Endodermal cell (in vitro differentiated cells): ENCODE data around the gene EOLA2. TPM values are rescaled to one million over a fixed set of nuclear protein-coding genes. Genes with fewer than 3 reads are reported as not detected.
"Not testable (repeated sequence)": the region's sequence is repeated elsewhere in the genome, so short reads cannot be mapped to it uniquely, and the experiment has no call there.

ENCODE experiments used
- DNase-seq: peaks from one replicate; pipeline ENCODE4 v3.0.0-alpha.2; 2017
- H3K27ac ChIP-seq: 2 replicates; pipeline ENCODE4 v1.5.1; 2013; ENCODE audit warnings: mild to moderate bottlenecking, low read depth, low read length, moderate library complexity
- H3K27me3 ChIP-seq: 2 replicates; pipeline ENCODE4 v1.6.1; 2013; ENCODE audit warnings: mild to moderate bottlenecking, low read length, moderate library complexity; ENCODE audit not compliant: insufficient read depth, control insufficient read depth, poor library complexity, severe bottlenecking
- H3K36me3 ChIP-seq: 2 replicates; pipeline ENCODE4 v1.7.0; 2013; ENCODE audit warnings: mild to moderate bottlenecking, low read length, moderate library complexity; ENCODE audit not compliant: control insufficient read depth, insufficient read depth
- H3K4me1 ChIP-seq: one replicate; pipeline ENCODE4 v1.7.0; 2013; ENCODE audit warnings: low read length; ENCODE audit not compliant: control insufficient read depth, insufficient read depth
- H3K4me3 ChIP-seq: 2 replicates; pipeline ENCODE4 v1.5.1; 2013; ENCODE audit warnings: mild to moderate bottlenecking, low read length, moderate library complexity
- H3K9ac ChIP-seq: 2 replicates; pipeline ENCODE4 v1.6.1; 2013; ENCODE audit warnings: mild to moderate bottlenecking, low read length, moderate library complexity; ENCODE audit not compliant: poor library complexity, severe bottlenecking; ENCODE audit errors: extremely low read depth
- H3K9me3 ChIP-seq: 2 replicates; pipeline ENCODE4 v1.6.1; 2013; ENCODE audit warnings: mild to moderate bottlenecking, low read length, moderate library complexity; ENCODE audit not compliant: control insufficient read depth
- H3K27ac Mint-ChIP-seq: 2 replicates; pipeline ENCODE4 v1.8.0; 2020; ENCODE audit warnings: mixed read lengths
- H3K27me3 Mint-ChIP-seq: 2 replicates; pipeline ENCODE4 v1.8.0; 2021; ENCODE audit warnings: mild to moderate bottlenecking, mixed read lengths; ENCODE audit not compliant: insufficient read depth
- H3K36me3 Mint-ChIP-seq: 2 replicates; pipeline ENCODE4 v1.8.0; 2020; ENCODE audit warnings: low read depth, mixed read lengths
- H3K4me1 Mint-ChIP-seq: 2 replicates; pipeline ENCODE4 v1.8.0; 2020; ENCODE audit warnings: mixed read lengths
- H3K4me3 Mint-ChIP-seq: 2 replicates; pipeline ENCODE4 v1.8.0; 2020; ENCODE audit warnings: mild to moderate bottlenecking, moderate library complexity, mixed read lengths
- H3K9me3 Mint-ChIP-seq: 2 replicates; pipeline ENCODE4 v1.8.0; 2020; ENCODE audit warnings: mild to moderate bottlenecking, mixed read lengths
- CTCF ChIP-seq: fragments of 200-600 bp; sonication (generic); conservative IDR thresholded peaks from 2 replicates; pipeline ENCODE4 v1.5.0; 2021; ENCODE audit warnings: antibody characterized with exemption, mild to moderate bottlenecking
- WGBS, 2 experiments: methylation state at CpG; one replicate each; pipeline versions ENCODE4 v1.1.5 to v1.1.7; 2013; ENCODE audit warnings: missing lambda C conversion rate in 2 of 2, mixed read lengths in 1 of 2; ENCODE audit not compliant: insufficient coverage in 1 of 2, insufficient read length in 1 of 2; 5-methylcytosine and 5-hydroxymethylcytosine counted together
- total RNA-seq, 2 donors: library from RNA; stranded (reverse); fragmentation: NEBNext Ultra II Directional in 1 of 2; extraction: Animal tissue kit (Norgen Biotek cat#: 25700) in 1 of 2; gene quantifications; 2 replicates in 1 of 2; 3 replicates in 1 of 2; pipeline ENCODE4 v1.2.1, GENCODE V29; 2021

EOLA2 gene
- total RNA-seq, 2 donors from 2014 or later, result 24.0 to 37.1 TPM

- not testable (repeated sequence) for H3K4me3 ChIP-seq, H3K27me3 Mint-ChIP-seq, H3K36me3 ChIP-seq, H3K27me3 ChIP-seq, H3K4me1 Mint-ChIP-seq, H3K9ac ChIP-seq, H3K27ac ChIP-seq, H3K36me3 Mint-ChIP-seq, DNase-seq, H3K9me3 ChIP-seq, H3K4me1 ChIP-seq
- WGBS, 2 experiments, result 13% methylated on average over 6 of the region's 11 CpGs; no CpG with 5 or more reads in 1 of the 2 experiments
- peak overlapping the region; percentile 70 for H3K27ac Mint-ChIP-seq
- peaks cover 32% of the 10 kb centered on the region for H3K9me3 Mint-ChIP-seq
- H3K4me3 Mint-ChIP-seq, result peak overlapping the region; percentile 76
- peak; percentile 60 for TF ChIP-seq CTCF
Observed at GRCh38 chrX:149940674-149941024, 2.4 kb upstream of the EOLA2 start.

- H3K4me3 Mint-ChIP-seq, result peak overlapping the region; percentile 76
Observed at GRCh38 chrX:149939905-149940673, 1.8 kb upstream of the EOLA2 start.

GRCh38 chrX:149939655-149939904 lies 1.3 kb upstream of the EOLA2 start:
- H3K36me3 Mint-ChIP-seq, result peaks cover 3% of the 10 kb centered on the region

More at GRCh38 chrX:149939905-149940673, 1.8 kb upstream of the EOLA2 start:
- peaks cover 3% of the 10 kb centered on the region for H3K36me3 Mint-ChIP-seq
- Histone ChIP-seq H3K4me3 (peak overlapping the region; percentile 76), H3K9ac (peak overlapping the region; percentile 30), H3K27ac (peak overlapping the region; percentile 92), H3K4me1 (no peaks in the 10 kb centered on the region), H3K36me3 (no peaks in the 10 kb centered on the region), H3K27me3 (no peaks in the 10 kb centered on the region), H3K9me3 (no peaks in the 10 kb centered on the region)
- H3K4me1 Mint-ChIP-seq, result no peaks in the 10 kb centered on the region
- DNase-seq, result peak; percentile 97
- 0 to 1% methylated on average over 1 to 26 of the region's 27 CpGs for WGBS, 2 experiments
- peaks cover 1% of the 10 kb centered on the region for H3K27me3 Mint-ChIP-seq
- peak overlapping the region; percentile 97 for H3K27ac Mint-ChIP-seq
- peaks cover 31% of the 10 kb centered on the region for H3K9me3 Mint-ChIP-seq
- TF ChIP-seq CTCF, result no peak

More at GRCh38 chrX:149939655-149939904, 1.3 kb upstream of the EOLA2 start:
- Mint-ChIP-seq H3K4me3 (peak overlapping the region; percentile 76), H3K27ac (peak overlapping the region; percentile 97), H3K9me3 (peaks cover 32% of the 10 kb centered on the region), H3K4me1 (no peaks in the 10 kb centered on the region), H3K27me3 (peaks cover 1% of the 10 kb centered on the region)
- no peaks in the 10 kb centered on the region for H3K9me3 ChIP-seq
- peak overlapping the region; percentile 92 for H3K27ac ChIP-seq
- no peaks in the 10 kb centered on the region for H3K27me3 ChIP-seq
- H3K9ac ChIP-seq, result peak overlapping the region; percentile 30
- WGBS, 2 experiments, result 0% methylated on average over 14 of the region's 17 CpGs; no CpG with 5 or more reads in 1 of the 2 experiments
- H3K4me3 ChIP-seq, result peak overlapping the region; percentile 76
- TF ChIP-seq CTCF, result no peak
- no peaks in the 10 kb centered on the region for H3K36me3 ChIP-seq
- H3K4me1 ChIP-seq, result no peaks in the 10 kb centered on the region
- no peak for DNase-seq
